Gastroesophageal sphincter (tissue), 4 donors: ENCODE data around the gene RPIA. TPM values are rescaled to one million over a fixed set of nuclear protein-coding genes. Genes with fewer than 3 reads are reported as not detected.

Experiments used
- ATAC-seq: fragments of 150-250 bp; one replicate; pipeline ENCODE4 v1.9.1; 2016; ENCODE audit warnings: mild to moderate bottlenecking, moderate library complexity
- H3K27ac ChIP-seq, 4 donors: fragments of 200-600 bp; sonication (generic) in 3 of 4; 1 replicate in 3 of 4; 2 replicates in 1 of 4; pipeline ENCODE4 v1.5.1; 2016 to 2019
- H3K27me3 ChIP-seq: fragments of 200-600 bp; sonication (generic); one replicate; pipeline ENCODE4 v1.5.1; 2019
- H3K36me3 ChIP-seq, 2 donors: fragments of 200-600 bp; sonication (generic); one replicate each; pipeline ENCODE4 v1.5.1; 2019; ENCODE audit warnings: control low read depth in 1 of 2
- H3K4me1 ChIP-seq, 3 donors: fragments of 200-600 bp; sonication (generic); 1 replicate in 2 of 3; 2 replicates in 1 of 3; pipeline ENCODE4 v1.5.1; 2016 to 2019; ENCODE audit warnings: control low read depth in 2 of 3
- H3K4me3 ChIP-seq, 2 donors: fragments of 200-600 bp; sonication (generic); one replicate each; pipeline ENCODE4 v1.5.1; 2019; ENCODE audit warnings: mild to moderate bottlenecking in 1 of 2, moderate library complexity in 1 of 2
- H3K9me3 ChIP-seq, 3 donors: fragments of 200-600 bp; sonication (generic); one replicate each; pipeline ENCODE4 v1.5.1; 2017 to 2019; ENCODE audit warnings: control low read depth in 2 of 3
- CTCF ChIP-seq, 4 experiments: fragments of 200-600 bp in 2 of 4; fragments of 450-650 bp in 2 of 4; sonication (generic) in 1 of 4; IDR thresholded peaks; one replicate each; pipeline ENCODE4 v1.5.1; 2017 to 2019; ENCODE audit warnings: antibody characterized with exemption in 4 of 4, mild to moderate bottlenecking in 2 of 4, moderate library complexity in 2 of 4
- EP300 ChIP-seq: sonication (generic); formaldehyde crosslinking; IDR thresholded peaks from one replicate; pipeline ENCODE4 v1.6.1; 2017; ENCODE audit warnings: antibody characterized with exemption, mild to moderate bottlenecking
- POLR2A ChIP-seq, 2 donors: fragments of 450-650 bp; IDR thresholded peaks; one replicate each; pipeline ENCODE4 v1.6.1; 2017; ENCODE audit warnings: antibody characterized with exemption in 2 of 2, mild to moderate bottlenecking in 2 of 2, moderate library complexity in 1 of 2
- POLR2AphosphoS5 ChIP-seq: sonication (generic); formaldehyde crosslinking; IDR thresholded peaks from one replicate; pipeline ENCODE4 v1.6.1; 2017; ENCODE audit warnings: antibody characterized with exemption
- WGBS, 2 donors: methylation state at CpG; one replicate each; pipeline ENCODE4 v1.1.5; 2018; ENCODE audit warnings: low coverage in 1 of 2; 5-methylcytosine and 5-hydroxymethylcytosine counted together
- total RNA-seq, 4 donors: library from RNA; depleted of rRNA; stranded (reverse); fragments of >200 nt; gene quantifications; one replicate each; pipeline ENCODE4 v1.1.0, GENCODE V29; 2016

Gene RPIA
- total RNA-seq, 4 donors from 2014 or later, result 4.4 to 7.7 (median 6.6) TPM

- Histone ChIP-seq H3K27ac (no peak overlapping the region), H3K36me3 (no peaks in the 10 kb centered on the region), H3K4me3 (no peak overlapping the region), H3K27me3 (no peaks in the 10 kb centered on the region), H3K4me1 (no peaks in the 10 kb centered on the region), H3K9me3 (no peaks in the 10 kb centered on the region)
- ATAC-seq, result no peak
- no peak for TF ChIP-seq POLR2AphosphoS5
- no peak for TF ChIP-seq CTCF (IDR thresholded peaks at IDR 0.05)
- TF ChIP-seq POLR2A (IDR thresholded peaks at IDR 0.05), result no peak
- no peak for TF ChIP-seq EP300
Measured at GRCh38 chr2:88720399-88720798, 28.9 kb downstream of the RPIA start.

- ATAC-seq, result no peak
- TF ChIP-seq POLR2A (IDR thresholded peaks at IDR 0.05), result no peak
- TF ChIP-seq EP300, result no peak
- TF ChIP-seq CTCF (IDR thresholded peaks at IDR 0.05), result no peak
- no peak for TF ChIP-seq POLR2AphosphoS5
- H3K9me3 ChIP-seq, result no peaks in the 10 kb centered on the region
- H3K27ac ChIP-seq, result no peak overlapping the region
- no peaks in the 10 kb centered on the region for H3K27me3 ChIP-seq
- H3K36me3 ChIP-seq, result no peaks in the 10 kb centered on the region
- no peaks in the 10 kb centered on the region for H3K4me1 ChIP-seq
- 94 to 100% methylated on average over 2 of the region's 2 CpGs for WGBS, 2 donors
- H3K4me3 ChIP-seq, result no peak overlapping the region
Measured at GRCh38 chr2:88721268-88721667, 29.8 kb downstream of the RPIA start.

- Histone ChIP-seq H3K27ac (no peak overlapping the region), H3K36me3 (no peaks in the 10 kb centered on the region), H3K27me3 (no peaks in the 10 kb centered on the region), H3K4me1 (no peaks in the 10 kb centered on the region), H3K4me3 (no peak overlapping the region), H3K9me3 (no peaks in the 10 kb centered on the region)
- 83 to 91% methylated on average over 2 to 4 of the region's 4 CpGs for WGBS, 2 donors
- no peak for ATAC-seq
- no peak for TF ChIP-seq EP300
- no peak for TF ChIP-seq POLR2AphosphoS5
- no peak for TF ChIP-seq POLR2A (IDR thresholded peaks at IDR 0.05)
- TF ChIP-seq CTCF (IDR thresholded peaks at IDR 0.05), result no peak
Measured at GRCh38 chr2:88724643-88725332, 33.3 kb downstream of the RPIA start.

- no peaks in the 10 kb centered on the region for H3K27me3 ChIP-seq
- no peaks in the 10 kb centered on the region for H3K4me1 ChIP-seq
- ATAC-seq, result no peak
- 96 to 100% methylated on average over 1 to 4 of the region's 8 CpGs for WGBS, 2 donors
- TF ChIP-seq POLR2AphosphoS5, result no peak
- TF ChIP-seq POLR2A (IDR thresholded peaks at IDR 0.05), result no peak
- TF ChIP-seq EP300, result no peak
- TF ChIP-seq CTCF (IDR thresholded peaks at IDR 0.05), result no peak
- H3K4me3 ChIP-seq, result no peak overlapping the region
- no peak overlapping the region for H3K27ac ChIP-seq
- H3K36me3 ChIP-seq, result peaks cover 0 to 6% of the 10 kb centered on the region in 2 donors
- H3K9me3 ChIP-seq, result no peaks in the 10 kb centered on the region
Measured at GRCh38 chr2:88729061-88729745, 37.7 kb downstream of the RPIA start.
